Measurements from ENCODE around the gene DOCK2.

- no peak for TF ChIP-seq POLR2AphosphoS5 (IDR thresholded peaks at IDR 0.05; ENCODE audit: borderline replicate concordance, low read depth, low read length)
- no peak for TF ChIP-seq EZH2 (IDR thresholded peaks at IDR 0.05)
- no peak for TF ChIP-seq FOXP2 (optimal IDR thresholded peaks at IDR 0.05; ENCODE audit: control extremely low read depth, extremely low read length, insufficient read depth)
Measured at GRCh38 chr5:170070556-170071412, 433.7 kb downstream of the DOCK2 start.
